GM19099 (cell line): ENCODE results near the gene NOP58.

Source experiments
- POLR2A ChIP-seq: IDR thresholded peaks from 3 replicates; pipeline ENCODE4 v1.6.1; 2011; ENCODE audit warnings: low read depth; ENCODE audit not compliant: insufficient read length; ENCODE audit errors: extremely low read depth

The NOP58 gene

GRCh38 chr2:202265467-202266277, at the start of gene NOP58:
TSS of gene NOP58 (plus strand) at chr2:202265763. CDS start at chr2:202265942, 179 bp downstream.
- TF ChIP-seq POLR2A: peak; percentile 98

- TF ChIP-seq POLR2A: no peak
Observed at GRCh38 chr2:202221873-202222272, 43.7 kb upstream of the NOP58 start.

- TF ChIP-seq POLR2A: no peak
Observed at GRCh38 chr2:202237787-202238233, 27.8 kb upstream of the NOP58 start.

GRCh38 chr2:202238234-202239197, 27.0 kb upstream of the NOP58 start, which contains the start of gene SUMO1:
TSS of gene SUMO1 (minus strand) at chr2:202238597. CDS start at chr2:202238451, 146 bp downstream.
- peak; percentile 75 for TF ChIP-seq POLR2A

- TF ChIP-seq POLR2A: no peak
Observed at GRCh38 chr2:202249521-202250253, 15.9 kb upstream of the NOP58 start.

GRCh38 chr2:202251494-202251893, 14.1 kb upstream of the NOP58 start:
- no peak for TF ChIP-seq POLR2A

GRCh38 chr2:202261531-202261930, 4.0 kb upstream of the NOP58 start:
- TF ChIP-seq POLR2A: no peak

GRCh38 chr2:202267495-202267894, 1.9 kb downstream of the NOP58 start:
- TF ChIP-seq POLR2A: no peak

- no peak for TF ChIP-seq POLR2A
Observed at GRCh38 chr2:202269585-202269984, 4.0 kb downstream of the NOP58 start.

- TF ChIP-seq POLR2A: no peak
Observed at GRCh38 chr2:202270487-202270886, 4.9 kb downstream of the NOP58 start.

GRCh38 chr2:202278036-202278760, 12.6 kb downstream of the NOP58 start:
- no peak for TF ChIP-seq POLR2A

- TF ChIP-seq POLR2A: no peak
Observed at GRCh38 chr2:202278944-202279343, 13.4 kb downstream of the NOP58 start.

GRCh38 chr2:202286595-202286994, 21.0 kb downstream of the NOP58 start:
- no peak for TF ChIP-seq POLR2A
